ENCODE results near the gene GNAZ. TPM values are rescaled to one million over a fixed set of nuclear protein-coding genes. Genes with fewer than 3 reads are reported as not detected.

GNAZ gene
- total RNA-seq, 4 donors from 2014 or later: 5.6 to 21.6 (median 12.1) TPM

- Histone ChIP-seq H3K36me3 (no peaks in the 10 kb centered on the region), H3K4me3 (no peak overlapping the region), H3K4me1 (peaks cover 0 to 3% of the 10 kb centered on the region in 2 donors), H3K27ac (no peak overlapping the region), H3K9me3 (no peaks in the 10 kb centered on the region), H3K27me3 (no peaks in the 10 kb centered on the region)
- intact Hi-C loops (cut with DNase I; ENCODE audit: low total_unique reads): no loop called here
- TF ChIP-seq POLR2A (IDR thresholded peaks at IDR 0.05): no peak
- TF ChIP-seq, protein P1, sequence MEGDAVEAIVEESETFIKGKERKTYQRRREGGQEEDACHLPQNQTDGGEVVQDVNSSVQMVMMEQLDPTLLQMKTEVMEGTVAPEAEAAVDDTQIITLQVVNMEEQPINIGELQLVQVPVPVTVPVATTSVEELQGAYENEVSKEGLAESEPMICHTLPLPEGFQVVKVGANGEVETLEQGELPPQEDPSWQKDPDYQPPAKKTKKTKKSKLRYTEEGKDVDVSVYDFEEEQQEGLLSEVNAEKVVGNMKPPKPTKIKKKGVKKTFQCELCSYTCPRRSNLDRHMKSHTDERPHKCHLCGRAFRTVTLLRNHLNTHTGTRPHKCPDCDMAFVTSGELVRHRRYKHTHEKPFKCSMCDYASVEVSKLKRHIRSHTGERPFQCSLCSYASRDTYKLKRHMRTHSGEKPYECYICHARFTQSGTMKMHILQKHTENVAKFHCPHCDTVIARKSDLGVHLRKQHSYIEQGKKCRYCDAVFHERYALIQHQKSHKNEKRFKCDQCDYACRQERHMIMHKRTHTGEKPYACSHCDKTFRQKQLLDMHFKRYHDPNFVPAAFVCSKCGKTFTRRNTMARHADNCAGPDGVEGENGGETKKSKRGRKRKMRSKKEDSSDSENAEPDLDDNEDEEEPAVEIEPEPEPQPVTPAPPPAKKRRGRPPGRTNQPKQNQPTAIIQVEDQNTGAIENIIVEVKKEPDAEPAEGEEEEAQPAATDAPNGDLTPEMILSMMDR (IDR thresholded peaks at IDR 0.05): no peak
- peak in 1 of 2 donors; percentile 8 for DNase-seq
Measured at GRCh38 chr22:23068832-23069385, 1.4 kb upstream of the GNAZ start.

- intact Hi-C loops (cut with DNase I; ENCODE audit: low total_unique reads): loop anchor here (10.0 kb wide), 1 partner anchor 75 kb away; the partner anchor contains the start of genes RAB36 and RSPH14
- TF ChIP-seq, protein P1 (IDR thresholded peaks at IDR 0.05): peak in 2 of 4 experiments; percentile 32 to 51
- TF ChIP-seq POLR2A (IDR thresholded peaks at IDR 0.05): no peak
- H3K4me1 ChIP-seq: peaks cover 0 to 3% of the 10 kb centered on the region in 2 donors
- H3K27me3 ChIP-seq: no peaks in the 10 kb centered on the region
- DNase-seq: peak; percentile 89 to 90
- H3K4me3 ChIP-seq: peak overlapping the region; percentile 35 to 48
- H3K27ac ChIP-seq: no peak overlapping the region
- no peaks in the 10 kb centered on the region for H3K36me3 ChIP-seq
- no peaks in the 10 kb centered on the region for H3K9me3 ChIP-seq
Measured at GRCh38 chr22:23069502-23070357, 589 bp upstream of the GNAZ start.

- TF ChIP-seq, protein P1 (IDR thresholded peaks at IDR 0.05): no peak
- TF ChIP-seq POLR2A (IDR thresholded peaks at IDR 0.05): no peak
- Histone ChIP-seq H3K27ac (peak overlapping the region in 1 of 2 donors; percentile 55), H3K4me1 (peaks cover 0 to 3% of the 10 kb centered on the region in 2 donors), H3K9me3 (no peaks in the 10 kb centered on the region), H3K4me3 (peak overlapping the region; percentile 36 to 77), H3K36me3 (no peaks in the 10 kb centered on the region), H3K27me3 (no peaks in the 10 kb centered on the region)
- DNase-seq: peak in 1 of 2 donors; percentile 15
- intact Hi-C loops (cut with DNase I; ENCODE audit: low total_unique reads): loop anchor here (10.0 kb wide), 1 partner anchor 73 kb away; the partner anchor contains the start of genes RAB36 and RSPH14
Measured at GRCh38 chr22:23071230-23072076, 1.1 kb downstream of the GNAZ start.

DNA sequence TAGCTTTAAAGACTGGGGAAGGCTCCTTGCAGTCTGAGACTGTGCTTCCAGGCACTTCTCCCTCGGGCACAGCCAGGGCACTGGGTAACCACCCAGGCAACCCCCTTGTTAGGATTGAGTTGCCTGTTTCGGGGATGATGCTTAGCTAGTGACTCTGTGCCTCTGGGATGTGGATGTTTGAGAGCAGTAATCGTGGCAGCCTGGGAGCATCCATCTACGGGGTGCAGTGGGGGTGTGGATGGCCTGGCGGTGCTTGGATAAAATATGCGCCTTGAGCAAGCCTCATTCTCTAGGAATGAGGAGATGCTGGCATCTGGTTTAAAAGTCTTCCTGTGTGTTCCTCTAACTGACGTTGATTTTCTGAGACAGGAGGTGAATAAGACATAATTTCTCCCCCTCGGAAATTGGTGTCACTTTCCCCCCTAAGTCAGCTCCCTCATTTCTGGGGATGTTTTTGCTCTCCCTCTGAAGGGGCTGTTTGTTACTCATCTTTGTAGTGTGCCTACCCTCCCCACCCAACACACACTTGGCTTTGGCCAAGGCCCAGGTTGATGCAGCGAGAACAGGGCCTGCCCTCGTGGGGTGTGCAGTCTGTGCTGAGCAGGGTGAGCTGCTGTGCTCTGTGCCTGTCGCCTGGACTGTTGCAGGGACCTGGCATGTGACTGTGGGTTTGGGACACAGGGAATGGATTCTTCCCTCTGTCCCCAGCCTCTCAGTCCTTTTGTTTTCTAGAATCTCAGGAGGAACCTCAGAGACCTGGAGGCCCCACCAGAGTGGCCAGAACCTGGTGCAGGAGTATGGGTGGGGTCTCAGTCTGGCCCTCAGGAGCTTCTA is 2.0 kb downstream of the GNAZ start:
- intact Hi-C loops (cut with DNase I; ENCODE audit: low total_unique reads): loop anchor here (10.0 kb wide), 1 partner anchor 73 kb away; the partner anchor contains the start of genes RAB36 and RSPH14
- DNase-seq: peak in 1 of 2 donors; percentile 22
- TF ChIP-seq, protein P1 (IDR thresholded peaks at IDR 0.05): no peak
- TF ChIP-seq POLR2A (IDR thresholded peaks at IDR 0.05): no peak
- H3K36me3 ChIP-seq: no peaks in the 10 kb centered on the region
- no peaks in the 10 kb centered on the region for H3K9me3 ChIP-seq
- H3K27ac ChIP-seq: no peak overlapping the region
- no peaks in the 10 kb centered on the region for H3K27me3 ChIP-seq
- no peak overlapping the region for H3K4me3 ChIP-seq
- H3K4me1 ChIP-seq: peaks cover 0 to 3% of the 10 kb centered on the region in 2 donors
